HG03196 (cell line): ENCODE results near the gene TMEM248.
A peak's percentile ranks its signal among the peaks of the same experiment; 100 is the strongest.
"Not testable (repeated sequence)": the region's sequence is repeated elsewhere in the genome, so short reads cannot be mapped to it uniquely, and the experiment has no call there.

ENCODE experiments used
- ATAC-seq: cut with Tn5 transposase; IDR thresholded peaks from one replicate; pipeline ENCODE4 v1.9.1; 2021; ENCODE audit not compliant: unreplicated experiment

Gene TMEM248

DNA sequence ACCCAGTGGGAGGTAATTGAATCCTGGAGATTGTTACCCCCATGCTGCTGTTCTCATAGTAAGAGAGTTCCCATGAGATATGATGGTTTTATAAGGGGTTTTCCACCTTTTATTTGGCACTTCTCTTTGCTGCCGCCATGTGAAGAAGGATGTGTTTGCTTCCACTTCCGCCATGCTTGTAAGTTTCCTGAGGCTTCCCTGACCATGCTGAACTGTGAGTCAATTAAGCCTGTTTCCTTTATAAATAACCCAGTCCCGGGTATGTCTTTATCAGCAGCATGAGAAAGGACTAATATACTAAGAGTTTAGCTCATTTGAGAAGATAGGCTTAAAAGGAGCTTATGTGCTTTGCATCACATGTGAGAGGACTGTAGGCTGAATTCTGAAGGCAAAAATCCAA is 29.3 kb downstream of the TMEM248 start:
- ATAC-seq: no peak

DNA sequence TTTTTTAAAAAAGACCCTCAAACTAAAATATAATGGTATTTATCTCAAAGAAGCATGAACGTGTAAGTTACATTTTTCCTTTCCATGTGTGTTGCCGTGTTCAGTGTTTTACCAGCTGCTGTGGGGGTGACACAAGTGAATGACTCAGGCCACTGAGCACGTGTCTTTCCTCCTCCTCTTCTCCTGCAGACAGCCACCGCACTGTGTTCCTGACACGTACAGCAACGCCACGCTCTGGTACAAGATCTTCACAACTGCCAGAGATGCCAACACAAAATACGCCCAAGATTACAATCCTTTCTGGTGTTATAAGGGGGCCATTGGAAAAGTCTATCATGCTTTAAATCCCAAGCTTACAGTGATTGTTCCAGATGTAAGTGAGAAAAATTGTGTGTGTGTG is 29.7 kb downstream of the TMEM248 start:
- ATAC-seq: no peak

DNA sequence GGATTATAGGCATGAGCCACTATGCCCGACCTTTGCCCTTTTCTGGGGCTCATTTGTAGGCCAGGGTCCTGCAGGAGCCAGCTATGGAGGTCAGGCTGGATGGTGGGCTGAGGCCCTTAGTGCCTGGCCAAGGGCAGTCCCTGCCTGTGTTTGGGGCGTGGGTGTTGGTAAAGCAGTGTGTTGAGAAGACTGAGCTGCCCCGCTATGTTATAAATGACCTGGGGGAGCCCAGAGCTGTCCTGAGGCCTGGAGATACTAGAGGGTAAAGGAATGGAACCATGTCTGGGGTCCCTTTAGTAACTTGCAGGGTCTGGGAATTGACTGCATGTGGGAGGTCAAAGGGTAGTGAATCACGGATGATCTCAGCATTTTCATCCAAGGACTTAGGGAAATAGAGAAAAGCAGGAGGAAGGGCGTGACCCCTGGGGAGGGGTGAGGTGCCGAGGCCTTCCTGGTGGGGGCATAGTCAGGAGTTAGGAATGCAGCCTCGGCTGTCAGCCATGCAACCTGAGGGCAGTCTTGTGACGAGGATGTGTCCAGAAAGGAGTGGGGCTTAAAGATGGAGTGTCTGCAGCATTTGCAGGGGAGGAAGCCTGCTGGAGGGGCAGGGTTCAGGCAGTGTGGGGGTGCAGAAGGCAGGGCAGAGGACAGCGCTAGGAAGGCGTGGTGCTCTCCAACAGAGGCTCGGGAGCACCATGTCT is 31.5 kb downstream of the TMEM248 start:
- no peak for ATAC-seq

DNA sequence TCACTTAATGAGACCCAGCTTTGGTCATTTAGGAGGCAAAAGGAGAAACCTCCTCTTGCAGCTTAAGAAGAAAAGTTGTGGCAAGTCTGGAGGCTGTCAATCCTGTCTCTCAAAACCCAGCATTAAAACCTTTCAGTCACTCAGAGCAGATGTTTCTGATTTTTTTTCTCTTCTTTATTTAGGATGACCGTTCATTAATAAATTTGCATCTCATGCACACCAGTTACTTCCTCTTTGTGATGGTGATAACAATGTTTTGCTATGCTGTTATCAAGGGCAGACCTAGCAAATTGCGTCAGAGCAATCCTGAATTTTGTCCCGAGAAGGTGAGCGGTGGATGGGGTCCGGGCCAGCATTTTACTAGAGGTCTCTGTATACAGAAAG is 32.0 kb downstream of the TMEM248 start:
- ATAC-seq: no peak

DNA sequence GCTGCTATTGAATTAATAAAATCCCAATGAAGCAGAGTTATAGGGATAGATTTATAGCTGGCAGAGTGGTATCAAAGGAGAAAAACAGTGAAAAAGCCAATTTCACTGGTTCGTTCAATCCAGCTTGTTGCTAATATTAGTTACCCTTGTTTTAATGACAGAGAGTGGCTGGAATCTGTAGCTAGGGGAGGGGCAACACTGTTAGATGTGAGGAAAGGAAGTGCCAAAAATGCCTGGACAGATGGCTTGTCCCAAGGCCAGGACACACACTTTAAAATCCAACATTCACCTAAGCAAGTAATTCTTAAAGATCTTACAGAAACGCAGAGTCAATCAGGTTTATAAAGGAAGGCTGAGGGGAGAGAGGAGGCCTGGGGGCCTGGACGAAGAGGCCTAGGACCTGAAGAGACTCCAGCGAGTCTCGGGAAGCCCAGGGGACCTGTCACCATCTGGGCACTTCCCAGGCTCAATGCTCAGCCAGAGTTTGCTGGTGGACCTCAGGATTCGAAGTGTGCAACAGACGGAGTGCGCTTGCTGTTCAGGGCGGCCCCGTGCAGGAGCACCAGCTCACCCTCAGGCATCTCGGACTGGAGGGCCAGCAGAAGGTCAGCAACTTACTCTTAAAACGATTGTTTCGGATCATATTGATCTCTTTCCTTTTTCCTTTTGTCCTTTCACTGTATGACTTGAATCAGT is 36.7 kb downstream of the TMEM248 start:
- ATAC-seq: no peak

DNA sequence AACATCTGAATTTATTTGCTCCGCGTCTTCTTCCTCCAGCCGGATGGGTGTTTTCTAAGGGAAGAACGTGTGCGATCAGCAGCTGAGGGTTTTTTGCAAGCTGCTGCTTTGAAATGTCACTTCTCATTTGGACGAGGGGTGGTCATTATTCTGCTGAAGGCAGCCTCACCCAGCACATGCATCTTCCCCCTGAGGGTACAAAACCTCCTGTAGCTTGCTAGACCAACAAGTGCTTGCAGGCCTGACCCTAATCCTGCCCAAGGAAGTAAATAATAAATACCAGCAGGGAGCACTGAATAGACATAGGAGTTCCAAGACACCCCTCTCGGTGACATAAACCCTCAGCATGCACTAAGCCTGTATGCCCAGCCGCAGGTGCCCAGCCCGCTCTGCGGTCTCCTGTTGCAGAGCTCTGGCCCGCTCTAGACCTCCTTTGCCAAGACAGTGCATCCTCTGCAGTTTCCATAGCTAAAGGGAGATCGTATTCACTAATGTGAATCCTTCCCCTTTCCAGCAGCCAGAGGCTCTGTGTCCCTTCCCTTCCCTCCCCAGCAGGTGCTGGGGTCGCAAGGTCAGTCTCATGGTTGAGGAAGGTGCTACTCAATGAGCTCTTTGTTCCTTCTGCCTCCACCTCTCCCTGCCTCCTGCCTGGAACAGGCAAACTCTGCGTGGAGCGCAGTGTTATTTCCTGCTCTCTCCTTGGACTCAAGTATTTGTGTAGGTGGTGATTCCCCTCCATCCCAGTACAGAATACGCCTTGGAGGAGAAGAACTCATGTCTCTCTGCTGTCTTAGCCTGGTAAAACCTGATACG is 37.7 kb downstream of the TMEM248 start:
- no peak for ATAC-seq

DNA sequence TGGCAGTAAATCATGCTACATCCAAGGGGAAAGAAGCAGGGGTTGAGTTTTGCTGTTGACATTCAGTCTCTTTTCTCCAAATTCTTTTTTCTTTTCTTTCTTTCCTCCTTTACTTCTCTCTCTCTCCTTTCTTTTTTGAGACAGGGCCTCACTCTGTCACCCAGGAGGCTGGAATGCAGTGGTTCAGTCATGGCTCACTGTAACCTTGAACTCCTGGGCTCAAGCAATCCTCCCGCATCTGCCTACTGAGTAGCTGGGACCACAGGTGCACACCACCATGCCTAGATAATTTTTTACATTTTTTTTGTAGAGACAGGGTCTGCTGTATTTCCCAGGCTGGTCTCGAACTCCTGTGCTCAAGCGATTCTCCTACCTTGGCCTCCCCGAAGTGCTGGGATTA is 39.2 kb downstream of the TMEM248 start:
- no peak for ATAC-seq

DNA sequence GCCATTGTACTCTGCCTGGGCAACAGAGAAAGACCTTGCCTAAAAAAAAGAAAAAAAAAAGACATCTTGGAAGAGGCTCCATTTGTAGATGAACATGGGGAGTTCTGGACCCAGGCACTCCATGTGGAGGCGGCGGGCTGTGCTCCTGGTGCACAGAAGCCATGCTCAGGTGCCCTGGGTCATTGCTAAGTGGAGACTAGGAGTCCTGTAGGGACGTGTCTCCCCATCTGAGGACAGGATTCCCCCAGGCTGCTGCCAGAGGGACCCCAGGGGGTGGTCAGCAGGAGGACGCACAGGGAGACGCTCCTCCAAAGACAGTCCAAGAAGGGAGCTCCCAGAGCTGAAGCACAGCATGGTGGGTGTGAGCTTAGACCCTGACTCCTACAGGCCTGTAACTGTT is 40.1 kb downstream of the TMEM248 start:
- ATAC-seq: no peak

DNA sequence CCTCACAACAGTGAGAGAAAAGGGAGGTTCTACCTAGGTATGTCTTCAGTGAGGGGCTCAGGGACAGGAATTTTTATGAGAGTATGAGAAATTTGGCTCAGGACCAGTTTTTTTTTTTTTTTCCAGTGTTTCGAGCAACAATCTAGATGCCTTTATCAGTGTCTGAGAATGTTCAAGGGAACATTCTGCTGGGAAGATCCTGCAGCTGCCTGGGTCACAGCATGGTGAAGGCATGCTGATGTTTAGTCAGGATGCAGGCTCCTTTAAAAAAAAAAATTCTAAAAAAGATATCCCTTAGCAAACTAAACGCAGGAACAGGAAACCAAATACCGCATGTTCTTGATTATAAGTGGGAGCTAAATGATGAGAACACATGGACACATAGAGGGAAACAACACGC is 43.4 kb downstream of the TMEM248 start:
- ATAC-seq: no peak

DNA sequence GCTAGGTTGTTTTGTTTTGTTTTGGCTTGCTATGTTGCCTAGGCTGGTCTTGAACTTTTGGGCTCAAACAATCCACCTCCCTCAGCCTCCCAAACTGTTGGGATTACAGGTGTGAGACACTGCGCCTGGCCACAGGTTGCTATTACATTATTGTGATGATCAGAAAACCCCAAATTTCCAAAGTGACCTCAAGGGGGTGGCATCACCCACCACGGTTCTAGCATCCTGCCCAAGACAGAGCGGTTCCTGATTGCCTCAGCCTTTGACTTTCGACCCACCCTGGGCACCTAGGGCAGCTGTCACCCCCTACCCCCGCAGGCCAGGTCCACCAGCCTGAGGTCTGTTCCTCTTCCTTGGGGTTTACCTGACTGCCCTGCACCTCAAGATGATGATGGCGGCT is 46.0 kb downstream of the TMEM248 start:
- ATAC-seq: no peak

DNA sequence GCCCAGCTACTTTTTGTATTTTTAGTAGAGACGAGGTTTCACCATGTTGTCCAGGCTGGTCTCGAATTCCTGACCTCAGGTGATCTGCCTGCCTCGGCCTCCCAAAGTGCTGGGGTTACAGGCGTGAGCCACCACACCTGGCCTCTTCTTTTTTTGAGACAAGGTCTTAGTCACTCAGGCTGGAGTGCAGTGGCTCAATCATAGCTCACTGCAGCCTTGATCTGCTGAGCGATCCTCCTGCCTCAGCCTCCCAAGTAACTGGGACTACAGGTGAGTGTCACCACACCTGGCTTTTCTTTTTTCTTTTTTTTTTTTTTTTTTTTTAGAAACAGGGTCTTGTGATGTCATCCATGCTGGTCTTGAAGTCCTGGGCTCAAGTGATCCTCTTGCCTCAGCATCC is 48.0 kb downstream of the TMEM248 start:
- not testable (repeated sequence) for ATAC-seq

DNA sequence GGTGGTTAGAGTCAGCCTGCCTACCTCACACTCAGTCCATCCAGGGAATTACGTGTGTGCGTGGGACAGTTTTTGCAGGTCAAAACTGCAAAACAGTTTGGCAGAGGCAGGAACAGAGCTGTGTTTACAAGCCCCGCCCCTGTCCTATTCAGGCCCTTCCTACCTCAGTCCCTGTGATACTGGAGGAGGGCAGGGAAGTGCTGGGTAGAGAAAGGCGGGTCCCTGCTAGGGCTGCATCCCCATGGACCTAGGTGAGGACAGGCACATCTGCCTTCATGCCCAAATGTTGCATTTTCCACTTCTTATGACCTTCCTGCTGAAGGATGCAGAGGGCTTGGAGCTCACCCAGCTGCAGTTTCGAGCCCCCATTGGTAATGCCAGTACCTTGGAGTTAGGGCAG is 49.3 kb downstream of the TMEM248 start:
- no peak for ATAC-seq

DNA sequence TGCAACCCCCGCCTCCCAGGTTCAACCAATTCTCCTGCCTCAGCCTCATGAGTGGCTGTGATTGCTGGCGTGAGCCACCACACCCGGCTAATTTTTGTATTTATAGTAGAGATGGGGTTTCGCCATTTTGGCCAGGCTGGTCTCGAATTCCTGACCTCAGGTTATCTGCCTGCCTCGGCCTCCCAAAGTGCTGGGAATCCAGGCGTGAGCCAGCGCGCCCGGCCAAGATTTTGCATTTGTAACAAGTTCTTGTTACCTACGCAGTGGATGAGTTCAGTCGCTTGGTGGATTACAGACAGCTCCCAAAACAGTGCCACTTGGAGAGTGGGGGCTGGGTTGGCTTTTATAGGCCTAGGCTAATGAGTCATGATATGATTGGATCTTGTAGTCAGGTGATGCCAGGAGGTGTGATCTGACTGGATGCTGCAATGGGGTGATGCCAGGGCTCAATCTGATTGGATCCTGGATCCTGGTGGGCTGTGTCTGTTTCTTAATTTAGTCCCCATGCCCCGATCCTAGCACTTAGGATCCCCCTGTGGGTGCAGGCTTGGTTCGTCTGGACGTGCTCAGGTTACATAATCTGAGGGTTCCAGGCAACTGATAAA is 54.1 kb downstream of the TMEM248 start:
- no peak for ATAC-seq

DNA sequence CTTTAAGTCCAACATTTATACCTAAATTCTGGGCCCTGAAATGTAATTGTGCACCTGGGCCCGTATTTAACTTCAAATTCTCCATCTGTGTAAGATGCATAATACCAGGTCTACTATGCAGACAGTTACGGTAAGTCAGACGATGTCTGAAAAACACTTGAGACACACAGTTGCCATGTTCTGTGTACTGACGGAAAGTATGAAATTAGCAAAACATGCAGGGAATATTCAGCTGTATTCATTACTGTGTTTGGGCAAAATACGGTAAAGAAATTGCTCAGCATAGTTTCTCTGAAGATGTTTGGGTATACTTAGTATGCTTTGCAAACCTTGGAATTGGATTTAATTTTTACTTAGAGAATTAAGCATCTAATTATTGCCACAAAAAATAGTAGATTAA is 57.3 kb downstream of the TMEM248 start:
- not testable (repeated sequence) for ATAC-seq

DNA sequence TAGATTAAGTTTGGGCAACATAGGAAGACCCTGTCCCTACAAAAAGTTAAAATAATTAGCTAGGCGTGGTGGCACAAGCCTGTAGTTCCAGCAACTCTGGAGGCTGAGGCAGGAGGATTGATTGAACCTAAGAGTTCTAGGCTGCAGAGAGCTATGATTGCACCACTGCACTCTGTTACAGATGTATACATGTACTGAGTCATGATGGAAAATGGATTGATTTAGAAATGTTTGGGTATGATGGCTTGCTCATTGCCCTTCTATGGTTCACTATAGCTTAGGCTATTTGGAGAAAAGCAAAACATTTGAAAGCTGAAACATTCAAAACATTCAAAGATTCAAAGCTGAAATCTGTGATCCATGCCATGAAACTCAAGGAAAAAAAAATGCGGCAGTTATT is 58.0 kb downstream of the TMEM248 start:
- not testable (repeated sequence) for ATAC-seq

DNA sequence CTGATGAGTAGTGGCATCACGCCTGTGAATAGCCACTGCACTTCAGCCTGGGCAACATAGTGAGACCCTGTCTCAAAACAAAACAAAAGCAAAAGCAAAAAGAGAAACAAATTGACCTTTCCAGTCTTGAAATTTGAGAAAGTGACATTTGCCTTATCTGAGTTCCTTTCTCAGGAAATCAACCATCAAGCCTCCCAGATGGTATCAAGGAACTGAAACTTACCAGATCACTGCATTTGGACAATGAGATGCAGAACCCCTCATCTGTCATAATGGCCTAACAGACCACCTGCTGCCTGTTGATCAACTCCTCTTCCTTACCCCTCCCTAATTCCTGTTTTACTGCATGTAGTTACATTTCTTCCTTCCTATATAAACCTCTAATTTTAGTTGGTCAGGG is 59.3 kb downstream of the TMEM248 start:
- not testable (repeated sequence) for ATAC-seq

DNA sequence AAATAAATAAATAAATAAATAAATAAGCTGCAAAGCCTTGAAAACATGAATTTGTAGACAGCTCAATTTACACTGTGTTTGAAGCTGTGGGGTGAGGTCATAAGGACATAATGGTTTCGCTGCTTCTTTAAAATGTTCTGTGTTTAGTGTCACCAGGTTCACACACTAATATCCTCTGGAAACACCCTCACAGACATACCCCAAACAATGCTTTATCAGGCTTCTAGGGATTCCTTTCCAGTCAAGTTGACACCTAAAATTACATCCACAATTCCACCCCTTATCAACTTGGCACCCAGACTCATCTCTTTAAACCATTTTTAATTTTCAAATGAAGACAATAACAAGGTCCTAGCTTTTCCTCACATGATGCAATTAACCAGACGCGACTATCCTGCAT is 68.5 kb downstream of the TMEM248 start:
- not testable (repeated sequence) for ATAC-seq

DNA sequence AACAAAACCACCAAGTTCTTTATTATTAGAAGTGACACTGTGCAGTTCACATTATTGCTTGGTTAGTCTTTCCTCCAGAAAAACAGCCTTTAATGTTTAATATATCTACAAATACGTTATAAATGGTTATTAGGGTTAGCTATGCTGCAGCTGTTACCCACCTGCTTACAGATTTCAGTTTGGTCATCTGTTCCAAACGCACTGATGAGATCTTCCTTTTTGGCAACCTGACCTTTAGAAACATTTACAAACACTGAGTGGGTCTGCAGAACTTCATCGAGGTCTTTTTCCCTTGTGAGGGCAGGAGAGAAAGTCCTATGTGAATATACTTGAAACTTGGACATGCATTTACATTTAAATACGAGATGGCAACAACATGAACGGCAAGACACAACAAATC is 73.0 kb downstream of the TMEM248 start:
- ATAC-seq: not testable (repeated sequence)

DNA sequence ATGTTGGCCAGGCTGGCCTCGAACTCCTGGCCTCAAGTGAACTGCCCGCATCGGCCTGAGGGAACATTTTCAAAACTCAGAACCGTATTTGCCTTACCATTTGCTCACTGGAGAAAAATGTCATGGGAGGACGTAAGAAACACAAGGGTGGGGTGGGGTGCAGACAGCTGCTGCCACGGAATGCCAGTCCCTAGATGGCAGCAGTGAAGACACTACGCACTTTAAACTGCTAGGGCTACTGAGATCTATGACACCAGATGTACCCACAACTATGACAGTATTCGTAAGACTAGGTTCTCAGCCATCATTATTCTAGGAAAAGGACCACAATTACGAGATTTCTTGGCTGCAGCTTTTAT is 73.6 kb downstream of the TMEM248 start:
- ATAC-seq: peak; percentile 32

DNA sequence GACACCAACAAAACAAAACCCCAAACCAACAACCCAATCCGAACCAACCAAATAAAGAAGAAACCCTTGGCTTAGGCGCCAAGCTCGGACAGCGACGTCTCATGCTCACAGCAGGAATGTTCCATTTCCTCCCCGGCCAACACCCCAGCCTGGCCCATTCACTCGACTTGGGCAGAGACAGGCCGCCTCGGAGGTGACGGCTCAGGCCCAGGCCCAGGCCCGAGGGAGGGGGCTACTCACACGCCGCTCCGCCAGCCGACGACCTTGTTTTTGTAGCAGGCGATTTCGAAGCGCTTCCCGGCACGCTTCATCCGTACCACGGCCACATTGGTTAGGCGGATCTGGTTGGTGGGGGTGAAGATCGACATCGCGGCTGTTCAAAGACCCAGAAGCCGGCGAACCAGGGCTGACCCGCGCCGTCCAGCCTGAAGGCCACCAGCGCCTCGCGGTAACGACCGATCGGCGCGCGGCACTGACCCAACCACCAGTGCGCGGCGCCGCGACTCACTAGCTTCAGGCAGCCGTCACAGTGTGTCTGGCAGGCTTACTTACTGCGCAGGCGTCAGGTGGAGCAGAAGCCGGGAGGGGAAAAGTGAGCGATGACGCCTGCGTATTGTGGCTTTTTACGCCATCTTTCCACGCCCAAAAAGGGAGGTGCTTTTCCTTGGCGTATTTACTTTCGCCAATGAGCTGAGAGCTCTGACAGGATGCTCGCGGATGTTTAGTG is 74.2 kb downstream of the TMEM248 start, which contains the start of gene SBDS:
Gene SBDS (minus strand): TSS at position 537 of the 727 bp plus-strand sequence. CDS start 169 bp downstream, at position 368.
- peak; percentile 66 for ATAC-seq
